ENCODE results near the gene FCN1.

FCN1 gene

DNA sequence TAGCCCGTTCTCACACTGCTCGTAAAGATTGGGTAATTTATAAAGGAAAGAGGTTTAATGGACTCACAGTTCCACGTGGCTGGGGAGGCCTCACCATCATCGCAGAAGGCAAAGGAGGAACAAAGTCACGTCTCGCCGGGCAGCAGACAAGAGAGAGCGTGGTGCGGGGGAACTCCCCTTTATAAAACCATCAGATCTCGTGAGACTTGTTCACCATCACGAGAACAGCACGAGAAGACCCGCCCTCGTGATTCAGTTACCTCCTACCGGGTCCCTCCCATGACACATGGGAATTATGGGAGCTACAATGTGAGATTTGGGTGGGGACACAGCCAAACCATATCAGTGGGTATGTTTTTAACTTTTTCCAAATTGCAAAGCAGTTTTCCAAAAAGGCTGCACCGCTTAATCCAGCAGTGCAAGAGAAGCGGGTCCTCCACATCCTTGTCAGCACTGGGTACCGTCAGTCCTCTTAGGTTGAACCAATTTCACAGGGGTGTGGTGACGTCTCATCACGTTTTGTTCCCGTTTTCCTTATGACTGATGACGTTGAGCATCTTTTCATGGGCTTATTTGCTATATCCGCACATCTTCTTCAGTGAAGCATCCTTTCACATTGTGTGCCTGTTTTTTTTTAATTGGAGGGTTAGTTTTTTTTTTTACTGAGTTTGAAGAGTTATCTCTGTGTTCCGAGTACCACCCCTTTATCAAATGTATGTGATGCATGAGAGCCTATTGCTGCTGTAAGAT, 45.1 kb downstream of the FCN1 start:
- TF ChIP-seq, protein P1, sequence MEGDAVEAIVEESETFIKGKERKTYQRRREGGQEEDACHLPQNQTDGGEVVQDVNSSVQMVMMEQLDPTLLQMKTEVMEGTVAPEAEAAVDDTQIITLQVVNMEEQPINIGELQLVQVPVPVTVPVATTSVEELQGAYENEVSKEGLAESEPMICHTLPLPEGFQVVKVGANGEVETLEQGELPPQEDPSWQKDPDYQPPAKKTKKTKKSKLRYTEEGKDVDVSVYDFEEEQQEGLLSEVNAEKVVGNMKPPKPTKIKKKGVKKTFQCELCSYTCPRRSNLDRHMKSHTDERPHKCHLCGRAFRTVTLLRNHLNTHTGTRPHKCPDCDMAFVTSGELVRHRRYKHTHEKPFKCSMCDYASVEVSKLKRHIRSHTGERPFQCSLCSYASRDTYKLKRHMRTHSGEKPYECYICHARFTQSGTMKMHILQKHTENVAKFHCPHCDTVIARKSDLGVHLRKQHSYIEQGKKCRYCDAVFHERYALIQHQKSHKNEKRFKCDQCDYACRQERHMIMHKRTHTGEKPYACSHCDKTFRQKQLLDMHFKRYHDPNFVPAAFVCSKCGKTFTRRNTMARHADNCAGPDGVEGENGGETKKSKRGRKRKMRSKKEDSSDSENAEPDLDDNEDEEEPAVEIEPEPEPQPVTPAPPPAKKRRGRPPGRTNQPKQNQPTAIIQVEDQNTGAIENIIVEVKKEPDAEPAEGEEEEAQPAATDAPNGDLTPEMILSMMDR (IDR thresholded peaks at IDR 0.05; ENCODE audit: borderline replicate concordance, insufficient read depth, low read depth, low read length), result no peak
- H3K4me3 ChIP-seq (ENCODE audit: low read depth, low read length), result no peak overlapping the region

DNA sequence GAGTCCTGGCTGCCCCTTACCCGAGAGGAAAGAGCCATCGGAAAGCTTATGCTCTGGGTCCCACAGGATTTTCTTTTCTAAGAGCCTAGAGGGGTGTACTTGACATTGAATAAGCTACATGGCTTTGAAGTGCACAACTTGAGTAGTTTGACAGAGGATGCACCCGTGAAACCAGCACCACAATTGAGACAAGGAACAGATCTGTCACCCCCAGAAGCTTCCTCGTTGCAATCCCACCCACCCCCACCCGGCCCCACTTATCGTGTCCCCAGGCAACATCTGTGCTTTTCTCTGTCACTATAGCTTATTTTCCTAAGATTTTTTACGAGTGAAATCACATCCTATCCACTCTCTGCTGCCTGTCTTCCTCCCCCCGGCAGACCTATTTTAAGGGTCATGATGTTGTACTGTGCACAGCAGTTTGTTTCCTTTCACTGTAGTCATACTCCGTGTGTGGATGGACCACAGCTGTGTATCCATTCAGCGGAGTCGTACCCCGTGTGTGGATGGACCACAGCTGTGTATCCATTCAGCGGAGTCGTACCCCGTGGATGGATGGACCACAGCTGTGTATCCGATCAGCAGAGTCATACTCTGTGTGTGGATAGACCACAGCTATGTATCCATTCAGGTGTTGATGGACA, 45.9 kb downstream of the FCN1 start:
- H3K4me3 ChIP-seq (ENCODE audit: low read depth, low read length), result no peak overlapping the region
- TF ChIP-seq, protein P1 (IDR thresholded peaks at IDR 0.05; ENCODE audit: borderline replicate concordance, insufficient read depth, low read depth, low read length), result no peak

DNA sequence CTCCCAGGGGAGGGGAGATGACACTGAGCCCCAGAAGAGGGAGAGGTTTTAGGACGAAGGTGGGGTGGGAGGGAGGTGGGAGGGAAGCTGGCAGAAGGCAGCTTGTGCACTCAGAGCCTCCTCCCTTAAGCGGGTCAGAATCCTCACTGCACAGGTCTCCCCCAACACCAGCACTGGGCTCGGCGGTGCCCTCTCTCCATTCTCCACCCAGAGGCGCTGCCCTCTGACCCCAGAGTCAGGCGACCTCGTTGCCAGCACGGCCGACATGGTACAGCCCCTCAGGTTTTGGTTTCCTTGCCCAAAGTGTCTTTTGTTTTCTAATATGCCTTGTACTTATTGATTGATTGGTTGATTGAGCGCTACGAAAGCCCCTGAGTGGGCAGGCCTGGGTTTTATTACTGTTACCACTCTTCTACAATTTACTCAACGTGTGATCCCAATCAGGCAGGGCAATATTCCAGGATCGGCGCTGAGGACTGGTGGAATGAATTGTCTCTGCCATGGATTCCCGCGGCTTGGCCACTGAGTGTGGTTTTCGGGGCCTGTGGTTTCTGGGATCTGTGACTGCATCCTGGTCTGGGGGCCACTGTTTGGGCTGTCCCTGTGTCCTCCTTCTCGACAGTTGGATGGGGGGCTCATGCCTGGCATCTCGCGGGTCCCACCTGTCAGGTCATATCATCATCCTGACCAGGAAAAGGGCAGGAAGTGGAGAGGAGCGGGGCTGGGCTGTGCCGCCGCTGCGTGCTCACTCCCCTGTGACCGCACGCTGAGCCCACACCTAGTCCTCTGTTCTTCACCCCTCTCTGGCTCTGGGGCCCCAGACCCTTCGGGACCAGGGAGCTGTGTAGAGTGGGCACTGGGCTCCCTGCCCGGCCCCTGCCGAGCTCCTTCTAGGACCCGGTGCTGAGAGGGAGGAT, 46.7 kb downstream of the FCN1 start:
- TF ChIP-seq, protein P1 (IDR thresholded peaks at IDR 0.05; ENCODE audit: borderline replicate concordance, insufficient read depth, low read depth, low read length), result no peak
- no peak overlapping the region for H3K4me3 ChIP-seq (ENCODE audit: low read depth, low read length)

DNA sequence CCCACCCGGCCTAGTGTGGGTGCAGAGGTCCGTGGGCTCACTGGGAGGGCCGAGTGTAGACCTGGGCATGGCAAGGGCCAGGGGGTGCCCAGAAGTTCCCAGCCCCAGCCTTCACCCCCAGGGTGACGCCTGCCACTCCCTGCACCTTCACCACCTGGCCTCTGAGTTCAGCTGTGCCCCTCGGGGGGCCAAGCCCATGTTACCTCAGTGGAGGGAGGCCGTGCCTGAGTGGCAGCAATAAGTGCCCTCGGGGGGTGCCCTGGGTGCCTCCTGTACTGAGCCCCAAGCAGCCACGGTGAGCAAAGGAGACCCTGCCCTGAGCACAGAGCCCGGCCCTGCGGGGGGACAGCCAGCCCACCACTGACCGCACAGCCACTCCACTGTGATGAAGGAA, 47.4 kb downstream of the FCN1 start:
- no peak overlapping the region for H3K4me3 ChIP-seq (ENCODE audit: low read depth, low read length)
- TF ChIP-seq, protein P1 (IDR thresholded peaks at IDR 0.05; ENCODE audit: borderline replicate concordance, insufficient read depth, low read depth, low read length), result no peak

DNA sequence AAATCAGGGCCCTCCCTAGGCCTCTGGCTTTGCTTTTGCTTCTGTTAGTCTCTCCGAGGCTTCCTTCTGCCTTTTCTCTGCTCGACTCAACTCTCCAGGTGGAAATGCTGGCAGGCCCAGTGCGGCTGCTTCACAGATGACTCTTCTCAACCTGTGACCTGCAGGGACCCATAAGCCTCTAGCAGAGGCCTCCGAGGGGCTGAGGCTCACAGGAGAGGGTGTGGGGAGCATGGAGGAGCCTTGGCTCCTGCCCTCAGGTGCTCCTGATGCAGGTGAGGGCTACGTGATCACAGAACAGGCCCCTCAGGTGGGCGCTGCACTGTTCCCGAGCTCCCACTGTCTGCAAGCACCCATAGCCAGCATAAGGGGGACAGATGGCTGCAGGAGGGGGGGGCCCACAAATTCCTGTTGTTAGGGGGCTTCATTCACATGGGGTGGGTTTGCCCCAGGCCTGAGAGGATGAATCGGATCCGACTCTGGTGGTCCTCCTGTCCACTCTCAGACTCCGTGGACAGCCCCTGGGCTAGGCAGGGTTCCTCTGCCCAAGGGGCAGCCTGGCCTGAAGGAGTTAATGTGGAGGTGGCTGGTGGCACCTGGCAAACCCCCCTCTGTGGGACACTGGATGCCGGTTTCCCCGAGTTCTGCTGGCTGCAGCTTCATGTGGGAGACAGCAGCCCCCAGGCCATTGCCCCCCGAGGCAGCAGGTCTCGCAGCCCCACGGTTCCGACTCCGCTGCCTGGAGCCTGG, 48.0 kb downstream of the FCN1 start:
- TF ChIP-seq, protein P1 (IDR thresholded peaks at IDR 0.05; ENCODE audit: borderline replicate concordance, insufficient read depth, low read depth, low read length), result no peak
- H3K4me3 ChIP-seq (ENCODE audit: low read depth, low read length), result no peak overlapping the region

DNA sequence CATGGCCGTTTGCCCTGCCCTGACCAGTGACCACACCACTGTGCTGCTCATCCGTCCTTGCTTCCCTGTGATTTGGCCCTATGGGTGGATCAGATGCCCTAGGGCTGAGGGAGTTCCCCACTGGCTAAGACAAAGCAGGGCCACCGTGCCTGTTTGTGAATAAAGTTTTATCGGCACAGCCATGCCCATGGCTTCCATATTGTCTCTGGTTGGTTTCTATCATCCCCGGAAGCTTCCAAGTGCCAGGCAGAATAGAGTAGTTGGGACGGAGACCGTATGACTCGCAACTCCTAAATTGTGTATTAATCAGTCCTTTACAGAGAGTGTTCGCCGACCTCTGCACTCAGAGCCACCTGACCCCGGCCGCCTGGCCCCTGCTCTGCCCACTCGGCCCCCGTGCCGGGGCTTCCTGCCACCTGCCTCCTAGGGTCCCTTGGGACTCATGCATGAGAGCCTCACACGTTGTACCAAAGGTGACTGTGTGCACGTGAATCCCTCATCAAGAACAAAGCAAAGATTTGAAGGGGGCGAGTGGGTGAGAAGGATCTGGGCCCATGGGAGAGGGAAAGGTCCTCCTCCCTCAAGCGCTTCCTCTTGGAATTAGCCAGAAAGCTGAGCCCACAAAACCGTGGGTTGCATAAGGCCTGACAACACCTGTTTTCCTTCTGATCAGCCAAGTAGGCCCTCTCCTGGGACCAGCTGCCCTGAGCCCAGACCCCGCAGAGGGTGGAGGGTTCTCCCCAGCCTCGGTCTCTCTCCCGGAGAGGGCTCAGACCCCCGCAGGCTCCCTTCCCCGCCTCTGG, 48.8 kb downstream of the FCN1 start:
- TF ChIP-seq, protein P1 (IDR thresholded peaks at IDR 0.05; ENCODE audit: borderline replicate concordance, insufficient read depth, low read depth, low read length), result no peak
- no peak overlapping the region for H3K4me3 ChIP-seq (ENCODE audit: low read depth, low read length)

Measured in GM12875 (cell line).